MCF 10A (cell line): ENCODE data around the gene COL6A2. TPM values are rescaled to one million over a fixed set of nuclear protein-coding genes. Genes with fewer than 3 reads are reported as not detected.

Experiments
- BruUV-seq: library from RNA; stranded (reverse); fragments of 400-500 nt; replicated peaks from 2 replicates; lab custom pipeline; 2021; lab: Mats Ljungman, UMichigan
- CTCF ChIA-PET: fragments of 300-600 bp; sonication (Branson Sonifier 250); formaldehyde crosslinking; extraction: SDS; loops from one replicate; lab custom pipeline; 2021; ENCODE audit warnings: antibody characterized with exemption, inconsistent platforms; lab: Yijun Ruan, JAX
- POLR2A ChIA-PET: fragments of 300-600, 350-650 bp; sonication (Branson Sonifier 250); formaldehyde crosslinking; extraction: SDS; loops from one replicate; lab custom pipeline; 2020; ENCODE audit warnings: antibody characterized with exemption, inconsistent platforms; lab: Yijun Ruan, JAX
- DNase-seq: peaks from one replicate; pipeline ENCODE4 v3.0.0-alpha.2; 2018; ENCODE audit not compliant: unreplicated experiment
- H3K27ac Mint-ChIP-seq: one replicate; pipeline ENCODE4 v1.8.0; 2022; ENCODE audit warnings: mild to moderate bottlenecking, low read depth, mixed read lengths; ENCODE audit not compliant: unreplicated experiment
- H3K27me3 Mint-ChIP-seq: one replicate; pipeline ENCODE4 v1.8.0; 2022; ENCODE audit warnings: mixed read lengths; ENCODE audit not compliant: insufficient read depth, unreplicated experiment
- H3K36me3 Mint-ChIP-seq: one replicate; pipeline ENCODE4 v1.8.0; 2022; ENCODE audit warnings: mild to moderate bottlenecking, moderate library complexity, mixed read lengths; ENCODE audit not compliant: insufficient read depth, unreplicated experiment
- H3K4me1 Mint-ChIP-seq: one replicate; pipeline ENCODE4 v1.8.0; 2022; ENCODE audit warnings: mixed read lengths; ENCODE audit not compliant: insufficient read depth, unreplicated experiment
- H3K4me3 Mint-ChIP-seq: one replicate; pipeline ENCODE4 v1.8.0; 2022; ENCODE audit warnings: mild to moderate bottlenecking, moderate library complexity, mixed read lengths; ENCODE audit not compliant: unreplicated experiment
- H3K9me3 Mint-ChIP-seq: one replicate; pipeline ENCODE4 v1.8.0; 2022; ENCODE audit warnings: mixed read lengths; ENCODE audit not compliant: unreplicated experiment
- CTCF ChIP-seq: fragments of 200-600 bp; IDR thresholded peaks from one replicate; pipeline ENCODE4 v1.8.0; 2022; ENCODE audit warnings: antibody characterized with exemption, mild to moderate bottlenecking; ENCODE audit not compliant: unreplicated experiment
- intact Hi-C: fragments of 100-400 bp; cut with micrococcal nuclease; formaldehyde crosslinking; loops from 2 replicates; pipeline ENCODE4 v1.14.1; 2022
- total RNA-seq: library from RNA; stranded (reverse); gene quantifications from 2 replicates; pipeline ENCODE4 v1.2.3, GENCODE V29; 2022

Gene COL6A2
- total RNA-seq, 1 experiment from 2014 or later = 0.61 TPM

DNA sequence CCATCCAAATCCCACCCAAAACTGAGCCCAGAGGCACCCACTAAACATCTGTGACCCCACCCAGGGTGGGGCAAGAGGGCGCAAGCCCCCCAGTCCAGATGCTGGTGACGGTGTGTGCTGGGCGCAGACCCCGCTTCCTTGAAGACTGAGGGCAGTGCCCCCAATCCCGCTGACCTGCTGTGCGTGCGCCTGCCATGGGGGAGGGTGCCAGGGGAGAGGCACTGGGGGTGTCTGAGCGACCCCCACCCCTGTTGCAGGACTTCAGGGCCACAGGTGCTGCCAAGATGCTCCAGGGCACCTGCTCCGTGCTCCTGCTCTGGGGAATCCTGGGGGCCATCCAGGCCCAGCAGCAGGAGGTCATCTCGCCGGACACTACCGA lies 13.3 kb downstream of the COL6A2 start:
- H3K4me3 Mint-ChIP-seq = no peak overlapping the region
- CTCF ChIA-PET = no interaction called here
- TF ChIP-seq CTCF = no peak
- no peaks in the 10 kb centered on the region for H3K36me3 Mint-ChIP-seq
- no peaks in the 10 kb centered on the region for H3K27me3 Mint-ChIP-seq
- no peak overlapping the region for H3K27ac Mint-ChIP-seq
- POLR2A ChIA-PET = no interaction called here
- no TSS peak for BruUV-seq
- peaks cover 14% of the 10 kb centered on the region for H3K9me3 Mint-ChIP-seq
- DNase-seq = no peak
- intact Hi-C loops = no loop called here
- H3K4me1 Mint-ChIP-seq = no peaks in the 10 kb centered on the region

DNA sequence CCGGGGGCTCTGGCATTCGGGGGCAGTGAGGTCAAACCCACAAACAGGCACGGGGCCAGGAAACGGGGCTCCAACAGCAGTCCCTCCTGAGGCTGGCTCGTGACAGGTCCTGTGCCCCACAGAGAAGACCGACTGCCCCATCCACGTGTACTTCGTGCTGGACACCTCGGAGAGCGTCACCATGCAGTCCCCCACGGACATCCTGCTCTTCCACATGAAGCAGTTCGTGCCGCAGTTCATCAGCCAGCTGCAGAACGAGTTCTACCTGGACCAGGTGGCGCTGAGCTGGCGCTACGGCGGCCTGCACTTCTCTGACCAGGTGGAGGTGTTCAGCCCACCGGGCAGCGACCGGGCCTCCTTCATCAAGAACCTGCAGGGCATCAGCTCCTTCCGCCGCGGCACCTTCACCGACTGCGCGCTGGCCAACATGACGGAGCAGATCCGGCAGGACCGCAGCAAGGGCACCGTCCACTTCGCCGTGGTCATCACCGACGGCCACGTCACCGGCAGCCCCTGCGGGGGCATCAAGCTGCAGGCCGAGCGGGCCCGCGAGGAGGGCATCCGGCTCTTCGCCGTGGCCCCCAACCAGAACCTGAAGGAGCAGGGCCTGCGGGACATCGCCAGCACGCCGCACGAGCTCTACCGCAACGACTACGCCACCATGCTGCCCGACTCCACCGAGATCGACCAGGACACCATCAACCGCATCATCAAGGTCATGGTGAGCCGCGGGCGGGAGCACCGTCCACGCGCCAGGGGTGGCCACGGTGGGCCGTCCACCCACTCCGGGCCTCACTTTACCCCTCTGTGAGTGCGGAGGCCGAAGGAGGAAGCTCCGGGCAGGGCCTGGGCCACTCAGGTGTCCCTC lies 14.2 kb downstream of the COL6A2 start:
- Mint-ChIP-seq H3K9me3 (peaks cover 13% of the 10 kb centered on the region), H3K27ac (no peak overlapping the region), H3K4me1 (peaks cover 5% of the 10 kb centered on the region), H3K27me3 (no peaks in the 10 kb centered on the region), H3K4me3 (no peak overlapping the region), H3K36me3 (no peaks in the 10 kb centered on the region)
- DNase-seq = no peak
- ChIA-PET POLR2A (no interaction called here), CTCF (no interaction called here)
- intact Hi-C loops = no loop called here
- BruUV-seq = no TSS peak
- TF ChIP-seq CTCF = no peak

DNA sequence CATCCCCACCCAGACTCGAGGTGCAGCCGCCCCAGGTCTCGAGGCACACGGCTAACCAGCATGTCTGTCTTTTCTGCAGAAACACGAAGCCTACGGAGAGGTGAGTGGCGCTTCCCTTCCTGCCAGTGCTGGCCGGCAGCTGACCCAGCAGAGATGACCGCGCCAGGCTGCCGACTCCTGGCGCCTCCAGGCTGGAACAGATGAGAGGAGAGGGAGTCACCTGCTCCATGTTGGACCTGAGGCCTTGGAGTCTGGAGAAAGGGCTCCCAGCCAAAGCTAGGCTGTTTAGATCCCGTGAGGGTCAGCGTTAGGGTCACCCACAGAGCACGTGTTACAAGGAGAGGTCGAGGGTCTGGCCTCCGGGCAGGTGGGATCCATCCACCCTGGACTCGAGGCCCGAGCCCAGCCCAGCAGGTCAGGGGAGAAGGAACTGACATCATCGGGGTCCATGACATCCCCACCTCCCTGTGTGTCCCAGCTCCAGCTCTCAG lies 14.9 kb downstream of the COL6A2 start:
- H3K4me1 Mint-ChIP-seq = peaks cover 5% of the 10 kb centered on the region
- H3K4me3 Mint-ChIP-seq = no peak overlapping the region
- intact Hi-C loops = no loop called here
- H3K27ac Mint-ChIP-seq = no peak overlapping the region
- DNase-seq = no peak
- H3K36me3 Mint-ChIP-seq = no peaks in the 10 kb centered on the region
- BruUV-seq = no TSS peak
- TF ChIP-seq CTCF = no peak
- H3K27me3 Mint-ChIP-seq = no peaks in the 10 kb centered on the region
- CTCF ChIA-PET = no interaction called here
- POLR2A ChIA-PET = no interaction called here
- peaks cover 7% of the 10 kb centered on the region for H3K9me3 Mint-ChIP-seq

DNA sequence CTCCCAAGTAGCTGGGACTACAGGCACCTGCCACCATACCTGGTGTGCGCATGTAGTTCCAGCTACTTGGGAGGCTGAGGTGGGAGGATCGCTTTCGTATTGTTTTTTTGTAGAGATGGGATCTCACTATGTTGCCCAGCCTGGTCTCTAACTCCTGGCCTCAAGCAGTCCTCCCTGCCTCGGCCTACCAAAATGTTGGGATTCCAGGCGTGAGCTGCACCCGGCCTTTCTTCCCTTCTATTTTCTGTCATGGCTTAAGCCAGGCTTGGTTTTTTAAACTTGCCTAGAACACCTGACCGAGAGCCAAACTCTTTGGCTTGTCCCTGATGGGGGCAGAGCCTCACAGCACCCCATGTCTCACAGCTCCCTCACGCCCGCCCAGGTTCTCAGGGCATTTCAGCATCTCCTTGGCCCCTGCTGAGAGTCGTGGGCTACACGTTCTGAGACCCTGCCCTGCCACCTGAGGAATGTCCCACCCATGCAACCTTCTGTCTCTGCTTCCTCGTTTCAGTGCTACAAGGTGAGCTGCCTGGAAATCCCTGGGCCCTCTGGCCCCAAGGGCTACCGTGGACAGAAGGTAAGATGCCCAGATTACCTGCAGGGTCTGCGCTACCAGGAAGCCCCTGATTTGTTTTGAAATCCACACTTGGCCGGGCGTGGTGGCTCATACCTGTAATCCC lies 15.7 kb downstream of the COL6A2 start:
- CTCF ChIA-PET = no interaction called here
- TF ChIP-seq CTCF = no peak
- POLR2A ChIA-PET = no interaction called here
- no peaks in the 10 kb centered on the region for H3K27me3 Mint-ChIP-seq
- H3K36me3 Mint-ChIP-seq = no peaks in the 10 kb centered on the region
- DNase-seq = no peak
- no TSS peak for BruUV-seq
- no peak overlapping the region for H3K27ac Mint-ChIP-seq
- no peaks in the 10 kb centered on the region for H3K9me3 Mint-ChIP-seq
- intact Hi-C loops = no loop called here
- peaks cover 5% of the 10 kb centered on the region for H3K4me1 Mint-ChIP-seq
- no peak overlapping the region for H3K4me3 Mint-ChIP-seq
